T-helper 17 cell (primary cell): ENCODE results near the gene FOXK1. TPM values are rescaled to one million over a fixed set of nuclear protein-coding genes. Genes with fewer than 3 reads are reported as not detected.

ENCODE experiments used
- ATAC-seq: fragments of 150-1000 bp; cut with Tn5 transposase; 2 replicates; pipeline ENCODE4 v1.10.0; 2021; ENCODE audit warnings: mild to moderate bottlenecking, moderate library complexity
- DNase-seq, 3 donors: peaks; one replicate each; pipeline versions ENCODE4 v3.0.0 to v3.0.0-alpha.2; 2020 to 2021
- H3K9me3 ChIP-seq: one replicate; pipeline ENCODE4 v1.7.0; 2013; ENCODE audit warnings: low read length, mild to moderate bottlenecking; ENCODE audit not compliant: control insufficient read depth, poor library complexity, severe bottlenecking
- H3K27ac Mint-ChIP-seq: one replicate; pipeline ENCODE4 v1.8.0; 2022; ENCODE audit warnings: mild to moderate bottlenecking, moderate library complexity, mixed read lengths
- H3K27me3 Mint-ChIP-seq: one replicate; pipeline ENCODE4 v1.8.0; 2022; ENCODE audit warnings: mixed read lengths
- H3K36me3 Mint-ChIP-seq: one replicate; pipeline ENCODE4 v1.8.0; 2022; ENCODE audit warnings: low read depth, mixed read lengths
- H3K4me1 Mint-ChIP-seq: one replicate; pipeline ENCODE4 v1.8.0; 2022; ENCODE audit warnings: mild to moderate bottlenecking, mixed read lengths
- H3K4me3 Mint-ChIP-seq: one replicate; pipeline ENCODE4 v1.8.0; 2022; ENCODE audit warnings: mild to moderate bottlenecking, moderate library complexity, mixed read lengths
- total RNA-seq, 4 donors: library from RNA in 2 of 4; stranded (reverse) in 2 of 4; gene quantifications; one replicate each; pipeline ENCODE4 v1.2.3 and lab custom pipeline; 2022 to 2026

FOXK1 gene
- total RNA-seq, 2 donors from 2014 or later = 59.8 to 60.9 TPM

DNA sequence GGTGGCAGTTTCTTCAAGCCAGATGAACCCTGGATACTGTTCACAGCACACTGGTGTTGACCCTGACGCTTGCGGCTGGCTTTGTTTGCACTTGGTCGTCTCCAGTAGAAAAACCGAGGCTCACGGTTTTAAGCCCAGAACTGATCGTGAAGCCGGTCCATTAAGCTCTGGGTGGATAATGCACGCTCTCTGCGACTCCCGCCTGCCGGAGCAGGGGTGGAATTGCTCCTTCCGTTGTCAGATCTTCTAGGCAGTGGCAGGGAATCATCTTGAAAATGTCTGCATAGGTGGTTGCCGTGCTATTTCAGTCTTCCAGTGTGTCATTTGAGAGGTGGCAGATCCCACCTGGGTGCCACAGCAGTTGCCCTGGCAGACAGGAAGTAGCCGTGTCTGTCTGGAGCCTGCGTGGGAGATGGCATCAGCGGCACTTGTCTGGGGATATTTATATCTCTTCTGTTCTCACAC, 57.5 kb downstream of the FOXK1 start:
- Mint-ChIP-seq H3K4me3 (peak overlapping the region; percentile 84), H3K27me3 (no peaks in the 10 kb centered on the region), H3K4me1 (peaks cover 41% of the 10 kb centered on the region), H3K27ac (peak overlapping the region; percentile 94), H3K36me3 (no peaks in the 10 kb centered on the region)
- H3K9me3 ChIP-seq = no peaks in the 10 kb centered on the region
- ATAC-seq = peak; percentile 61
- DNase-seq = peak in 1 of 3 donors; percentile 45

DNA sequence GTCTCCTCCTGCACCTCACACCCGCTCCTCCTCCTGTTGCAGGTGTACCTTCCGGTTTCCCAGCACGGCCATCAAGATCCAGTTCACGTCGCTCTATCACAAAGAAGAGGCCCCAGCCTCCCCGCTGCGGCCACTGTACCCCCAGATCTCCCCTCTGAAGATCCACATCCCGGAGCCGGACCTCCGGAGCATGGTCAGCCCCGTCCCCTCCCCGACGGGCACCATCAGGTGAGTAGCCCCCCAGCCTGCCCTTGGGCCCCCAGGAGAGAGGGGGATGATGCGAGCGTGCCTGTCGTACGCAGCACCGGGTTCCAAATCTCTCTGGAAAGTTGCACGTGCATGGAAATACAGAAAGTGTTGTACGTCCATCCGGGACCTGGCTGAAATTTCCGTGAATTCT, 58.7 kb downstream of the FOXK1 start:
- Mint-ChIP-seq H3K4me3 (no peak overlapping the region), H3K27ac (peak overlapping the region; percentile 97), H3K36me3 (no peaks in the 10 kb centered on the region)

DNA sequence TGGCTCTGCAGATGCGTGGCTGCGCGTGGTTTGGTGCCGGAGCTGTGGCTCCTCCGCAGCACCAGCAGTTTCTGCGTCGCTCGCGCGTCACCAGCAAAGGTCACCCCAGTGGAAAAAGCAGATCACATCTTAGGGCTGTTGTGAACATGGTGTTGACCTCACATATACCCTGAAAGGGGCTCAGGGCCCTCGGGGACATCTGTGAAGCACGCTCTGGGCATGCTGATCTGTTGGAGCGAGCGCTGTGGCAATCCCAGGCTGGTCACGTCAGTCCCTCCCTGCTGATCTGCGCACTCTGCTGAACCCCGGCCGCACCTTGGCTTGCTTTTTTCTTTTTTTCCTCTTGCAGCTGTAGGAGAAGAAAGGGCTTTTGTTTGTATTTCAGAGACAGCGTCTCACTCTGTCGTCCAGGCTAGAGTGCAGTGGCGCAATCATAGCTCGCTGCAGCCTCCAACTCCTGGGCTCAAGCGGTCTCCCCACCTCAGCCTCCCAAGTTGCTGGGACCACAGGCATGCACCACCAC, 60.0 kb downstream of the FOXK1 start:
- no peak overlapping the region for H3K4me3 Mint-ChIP-seq
- no peaks in the 10 kb centered on the region for H3K36me3 Mint-ChIP-seq
- ATAC-seq (no peak), DNase-seq (no peak)
- H3K4me1 Mint-ChIP-seq = peaks cover 50% of the 10 kb centered on the region
- no peaks in the 10 kb centered on the region for H3K27me3 Mint-ChIP-seq
- H3K9me3 ChIP-seq = no peaks in the 10 kb centered on the region
- H3K27ac Mint-ChIP-seq = peak overlapping the region; percentile 97

More for the DNA sequence above, 58.7 kb downstream of the FOXK1 start:
- no peaks in the 10 kb centered on the region for H3K9me3 ChIP-seq
- DNase-seq (no peak), ATAC-seq (no peak)
- no peaks in the 10 kb centered on the region for H3K27me3 Mint-ChIP-seq
- H3K4me1 Mint-ChIP-seq = peaks cover 47% of the 10 kb centered on the region

DNA sequence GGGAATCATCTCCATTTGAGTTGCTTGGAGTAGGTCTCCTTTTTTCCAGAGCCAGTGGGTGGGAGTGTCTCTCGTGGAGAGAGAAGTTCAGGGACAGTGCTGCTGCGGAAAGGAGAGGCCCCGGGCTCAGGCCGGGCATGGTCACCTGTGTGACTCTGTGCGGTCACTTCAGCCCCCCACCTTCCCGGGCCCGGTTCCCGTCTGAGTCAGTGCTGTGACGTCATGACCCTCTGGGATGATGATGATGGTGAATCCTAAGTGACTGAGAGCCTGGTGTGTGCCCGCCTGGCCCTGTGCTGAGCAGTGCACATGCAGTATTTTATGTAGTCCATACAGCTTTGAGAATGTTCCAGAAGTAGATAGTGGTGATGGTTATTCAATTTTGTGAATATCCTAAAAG, 60.8 kb downstream of the FOXK1 start:
- Mint-ChIP-seq H3K4me3 (no peak overlapping the region), H3K27me3 (no peaks in the 10 kb centered on the region), H3K4me1 (peaks cover 54% of the 10 kb centered on the region), H3K27ac (peak overlapping the region; percentile 97), H3K36me3 (no peaks in the 10 kb centered on the region)
- ATAC-seq (no peak), DNase-seq (no peak)
- no peaks in the 10 kb centered on the region for H3K9me3 ChIP-seq

DNA sequence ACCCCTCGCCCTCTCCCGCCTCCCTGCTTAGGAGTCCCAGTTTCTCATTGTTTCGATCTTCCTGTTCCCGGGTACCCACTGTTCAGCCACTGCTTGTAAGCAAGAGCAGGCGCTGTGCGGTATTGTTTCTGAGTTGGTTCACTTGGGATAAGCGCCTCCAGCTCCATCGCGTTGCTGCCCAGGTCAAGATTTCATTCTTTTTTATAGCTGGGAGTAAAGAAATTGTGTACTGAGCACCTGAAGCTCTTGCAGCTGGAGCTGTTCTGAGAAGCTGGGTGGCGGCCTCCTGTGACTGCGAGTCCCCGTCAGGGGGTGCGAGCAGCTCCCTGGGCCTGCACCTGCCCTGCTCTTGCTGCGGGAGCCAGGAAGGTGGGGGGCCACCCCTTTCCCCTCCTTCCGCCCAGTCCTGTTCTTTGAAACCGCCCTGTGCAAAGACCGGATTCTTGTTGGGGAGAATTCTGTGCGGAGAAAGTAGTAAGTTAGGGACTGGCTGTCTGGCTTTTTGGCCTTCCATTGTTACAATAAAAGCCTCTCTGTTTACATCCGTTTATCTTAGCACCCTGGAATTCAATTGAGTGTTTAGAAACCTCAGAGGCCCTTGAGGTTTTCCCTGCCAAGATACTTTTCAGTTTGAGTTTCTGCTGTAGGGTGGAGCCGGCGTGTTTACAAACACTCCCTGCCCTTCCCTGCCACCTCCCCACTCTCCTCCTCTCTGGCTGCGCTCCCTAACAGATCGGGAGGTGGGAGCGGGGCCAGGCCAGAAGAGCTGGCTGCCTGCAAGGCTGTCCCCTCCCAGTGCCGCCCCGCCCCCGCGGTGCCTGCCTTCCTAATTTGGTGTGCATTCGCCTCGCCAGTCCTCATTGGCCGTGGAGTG, 62.5 kb downstream of the FOXK1 start:
- DNase-seq = peak; percentile 53 to 66 (median 65)
- Mint-ChIP-seq H3K4me3 (peak overlapping the region; percentile 91), H3K27me3 (no peaks in the 10 kb centered on the region), H3K27ac (peak overlapping the region; percentile 97), H3K4me1 (peaks cover 57% of the 10 kb centered on the region), H3K36me3 (peaks cover 3% of the 10 kb centered on the region)
- no peaks in the 10 kb centered on the region for H3K9me3 ChIP-seq
- ATAC-seq = peak; percentile 79

DNA sequence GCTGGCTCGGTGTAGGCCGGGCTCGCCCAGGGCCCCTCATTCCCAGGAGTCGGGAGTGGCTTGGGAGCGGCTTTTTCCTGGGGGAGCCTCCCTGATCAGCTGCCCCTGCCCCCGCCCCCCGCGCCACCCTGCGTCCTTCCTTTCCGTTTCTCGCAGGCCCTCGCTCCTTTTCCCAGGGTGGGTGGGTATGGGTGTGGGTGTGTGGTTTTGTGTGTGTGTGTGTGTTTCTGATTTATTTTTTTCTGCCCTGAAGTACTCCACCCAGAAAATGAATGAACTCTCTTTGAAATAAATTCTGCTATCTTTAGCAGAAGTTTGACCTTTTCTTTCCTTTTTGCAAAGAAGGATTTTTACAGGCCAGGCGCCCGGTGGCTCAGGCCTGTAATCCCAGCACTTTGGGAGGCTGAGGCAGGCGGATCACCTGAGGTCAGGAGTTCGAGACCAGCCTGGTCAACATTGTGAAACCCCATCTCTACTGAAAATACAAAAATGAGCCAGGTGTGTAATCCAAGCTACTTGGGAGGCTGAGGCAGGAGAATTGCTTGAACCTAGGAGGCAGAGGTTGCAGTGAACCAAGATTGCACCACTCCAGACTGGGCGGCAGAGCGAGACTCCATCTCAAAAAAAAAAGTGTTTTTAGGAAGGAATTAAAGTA, 63.3 kb downstream of the FOXK1 start:
- no peak for DNase-seq
- Mint-ChIP-seq H3K4me1 (peaks cover 54% of the 10 kb centered on the region), H3K27me3 (no peaks in the 10 kb centered on the region)

DNA sequence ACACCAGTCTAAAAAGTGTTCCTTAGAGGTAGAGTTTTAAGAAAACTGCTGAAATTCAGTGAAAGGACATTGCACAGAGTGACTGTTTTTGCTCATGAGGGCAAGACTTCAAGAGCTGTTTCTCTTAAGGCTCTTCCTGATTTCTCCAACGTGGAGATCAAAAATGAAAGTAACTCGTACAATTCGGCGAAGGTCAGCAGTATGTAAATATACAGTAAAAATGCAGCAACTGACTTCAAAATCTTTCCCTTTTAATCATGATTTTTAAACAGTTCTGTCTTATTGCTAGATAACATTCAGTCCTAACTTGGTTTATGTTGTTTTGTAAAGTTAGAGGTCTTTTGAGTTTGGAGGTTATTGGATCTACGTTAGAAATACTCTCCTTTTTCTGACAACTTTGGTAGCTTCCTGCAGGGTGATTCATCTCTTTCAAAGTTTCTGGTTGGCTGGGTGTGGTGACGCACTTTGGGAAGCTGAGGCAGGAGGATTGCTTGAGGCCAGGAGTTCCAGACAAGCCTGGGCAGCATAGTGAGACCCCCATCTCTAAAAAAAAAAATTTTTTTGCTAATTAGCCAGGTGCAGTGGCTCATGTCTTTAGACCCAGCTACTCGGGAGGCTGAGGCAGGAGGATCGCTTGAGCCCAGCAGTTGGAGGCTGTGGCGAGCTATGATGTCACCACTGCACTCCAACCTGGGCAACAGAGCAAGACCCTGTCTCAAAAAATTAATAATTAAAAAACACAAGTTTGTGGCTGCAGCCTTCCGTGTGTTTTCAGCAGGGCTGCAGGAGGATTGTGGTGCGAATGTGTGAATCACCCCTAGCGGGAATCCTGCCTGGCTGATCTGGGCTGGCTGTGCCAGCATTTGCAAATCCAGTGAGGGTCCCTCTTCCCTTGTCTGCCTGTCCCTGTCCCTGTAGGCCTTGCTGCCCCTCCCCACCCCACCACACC, 64.2 kb downstream of the FOXK1 start:
- H3K36me3 Mint-ChIP-seq = peaks cover 3% of the 10 kb centered on the region
- no peaks in the 10 kb centered on the region for H3K9me3 ChIP-seq
- peak overlapping the region; percentile 97 for H3K27ac Mint-ChIP-seq
- ATAC-seq (no peak), DNase-seq (no peak)
- no peaks in the 10 kb centered on the region for H3K27me3 Mint-ChIP-seq
- peak overlapping the region; percentile 91 for H3K4me3 Mint-ChIP-seq
- peaks cover 51% of the 10 kb centered on the region for H3K4me1 Mint-ChIP-seq

More for the DNA sequence above, 63.3 kb downstream of the FOXK1 start:
- Mint-ChIP-seq H3K36me3 (peaks cover 3% of the 10 kb centered on the region), H3K4me3 (peak overlapping the region; percentile 91), H3K27ac (peak overlapping the region; percentile 97)
- H3K9me3 ChIP-seq = no peaks in the 10 kb centered on the region
- ATAC-seq = peak; percentile 50

DNA sequence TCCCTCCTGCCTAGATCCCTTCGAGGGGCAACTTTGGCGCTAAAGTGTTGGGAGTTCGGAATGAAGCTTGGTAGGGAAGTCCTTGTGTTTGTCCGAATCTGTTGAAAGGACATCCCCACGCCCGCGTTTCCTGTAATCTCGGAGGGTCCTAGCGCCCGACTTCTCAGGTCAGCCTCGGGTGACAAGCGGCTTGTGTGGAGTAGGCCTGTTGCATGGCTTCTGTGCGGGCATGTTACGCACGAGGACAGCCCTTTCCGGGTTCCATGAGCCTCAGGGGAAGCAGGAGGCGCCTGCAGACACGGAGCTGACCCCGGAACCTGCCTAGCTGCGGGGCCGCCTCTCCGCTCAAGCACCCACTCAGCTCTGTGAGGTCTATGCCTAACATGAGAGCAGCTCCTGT, 64.9 kb downstream of the FOXK1 start:
- Mint-ChIP-seq H3K27ac (peak overlapping the region; percentile 97), H3K4me1 (peaks cover 51% of the 10 kb centered on the region), H3K36me3 (peaks cover 3% of the 10 kb centered on the region), H3K27me3 (no peaks in the 10 kb centered on the region), H3K4me3 (peak overlapping the region; percentile 69)
- no peaks in the 10 kb centered on the region for H3K9me3 ChIP-seq
- ATAC-seq (no peak), DNase-seq (no peak)

DNA sequence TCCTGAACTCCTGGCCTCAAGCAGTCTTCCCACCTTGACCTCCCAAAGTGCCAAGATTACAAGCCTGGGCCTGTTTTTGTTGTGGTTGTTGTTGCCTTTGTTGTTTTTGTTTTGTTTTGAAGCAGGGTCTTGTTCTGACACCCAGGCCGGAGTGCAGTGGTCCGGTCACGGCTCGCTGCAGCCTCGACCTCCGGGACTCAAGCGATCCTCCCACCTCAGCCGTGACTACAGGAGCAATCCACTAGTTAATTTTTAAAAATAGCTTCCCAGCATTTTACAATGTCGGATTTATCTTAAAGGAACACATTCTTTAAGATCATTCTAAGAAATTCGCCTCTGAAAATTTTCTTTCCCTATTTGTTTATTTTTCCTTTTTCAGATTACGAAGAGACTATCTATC, 65.7 kb downstream of the FOXK1 start:
- peaks cover 56% of the 10 kb centered on the region for H3K4me1 Mint-ChIP-seq
- no peaks in the 10 kb centered on the region for H3K27me3 Mint-ChIP-seq
- peaks cover 3% of the 10 kb centered on the region for H3K36me3 Mint-ChIP-seq
- H3K9me3 ChIP-seq = no peaks in the 10 kb centered on the region
- H3K4me3 Mint-ChIP-seq = peak overlapping the region; percentile 70
- DNase-seq (no peak), ATAC-seq (no peak)
- H3K27ac Mint-ChIP-seq = peak overlapping the region; percentile 97

DNA sequence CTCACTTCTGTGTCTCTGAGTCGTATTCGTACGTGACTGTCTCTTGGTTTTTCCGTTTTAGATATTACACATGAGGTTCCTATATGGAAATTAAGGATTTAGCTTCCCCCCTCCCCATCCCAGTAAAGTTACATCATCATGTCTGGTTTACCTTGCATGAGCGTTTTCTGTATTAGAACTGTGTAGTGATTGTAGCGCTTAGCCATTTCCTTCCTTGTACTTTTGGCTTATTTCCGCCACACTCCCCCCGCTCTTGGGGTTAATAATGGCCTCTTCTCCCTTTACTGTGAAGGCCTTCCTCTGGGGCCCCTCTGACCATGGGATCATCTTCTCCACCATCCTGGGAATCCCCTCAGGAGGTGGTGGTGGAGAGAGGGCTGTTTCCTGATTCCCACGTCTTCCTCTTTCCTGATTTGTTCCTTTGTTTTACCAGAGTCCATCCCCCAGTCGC, 66.2 kb downstream of the FOXK1 start:
- Mint-ChIP-seq H3K27me3 (no peaks in the 10 kb centered on the region), H3K4me1 (peaks cover 54% of the 10 kb centered on the region), H3K27ac (peak overlapping the region; percentile 97), H3K4me3 (peak overlapping the region; percentile 70), H3K36me3 (peaks cover 3% of the 10 kb centered on the region)
- DNase-seq (no peak), ATAC-seq (no peak)
- no peaks in the 10 kb centered on the region for H3K9me3 ChIP-seq

DNA sequence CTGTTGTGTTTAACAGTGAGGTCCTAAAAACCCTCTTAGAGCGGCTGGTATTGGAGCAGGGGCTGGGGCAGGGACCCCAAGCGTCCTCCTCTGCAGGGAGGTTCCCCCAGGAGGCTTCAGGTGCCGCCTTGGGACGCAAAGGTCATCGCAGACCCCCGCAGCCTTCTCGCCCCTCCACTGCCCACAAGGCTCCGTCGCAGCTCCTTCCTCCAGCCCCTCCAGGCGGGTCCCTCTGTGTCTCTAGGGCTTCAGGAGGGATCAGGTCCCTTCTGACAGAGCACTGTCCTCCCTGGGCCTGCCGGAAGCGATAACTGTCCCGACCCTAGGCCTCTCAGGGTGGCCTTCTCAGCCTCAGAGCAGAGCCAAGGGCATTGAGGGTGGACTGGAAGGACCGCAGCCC, 67.3 kb downstream of the FOXK1 start:
- H3K4me1 Mint-ChIP-seq = peaks cover 51% of the 10 kb centered on the region
- no peak overlapping the region for H3K4me3 Mint-ChIP-seq
- H3K27me3 Mint-ChIP-seq = no peaks in the 10 kb centered on the region
- peaks cover 3% of the 10 kb centered on the region for H3K36me3 Mint-ChIP-seq
- no peaks in the 10 kb centered on the region for H3K9me3 ChIP-seq
- peak overlapping the region; percentile 97 for H3K27ac Mint-ChIP-seq
- DNase-seq = no peak
- ATAC-seq = no peak

DNA sequence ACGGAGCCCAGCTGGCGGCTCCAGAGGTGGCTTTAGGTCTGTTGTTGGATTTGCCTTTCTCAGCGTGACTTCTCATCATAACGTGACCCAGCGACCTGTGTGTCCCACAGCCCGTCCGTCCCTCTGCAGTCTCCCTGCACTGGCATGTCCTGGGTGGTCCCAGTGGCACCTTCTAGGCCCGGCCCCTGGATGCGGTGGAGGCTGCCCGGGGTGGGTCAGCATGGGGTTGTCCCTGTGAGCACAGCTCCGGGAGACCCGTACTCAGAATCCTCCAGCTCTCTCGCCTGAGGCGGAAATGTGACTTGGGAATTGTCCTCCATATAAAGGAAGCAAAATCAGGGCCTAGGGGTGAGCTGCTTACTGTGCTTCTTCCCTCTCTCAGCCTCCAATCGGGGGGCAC, 67.7 kb downstream of the FOXK1 start:
- no peaks in the 10 kb centered on the region for H3K9me3 ChIP-seq
- Mint-ChIP-seq H3K27ac (peak overlapping the region; percentile 97), H3K27me3 (no peaks in the 10 kb centered on the region), H3K36me3 (peaks cover 3% of the 10 kb centered on the region), H3K4me1 (peaks cover 46% of the 10 kb centered on the region), H3K4me3 (no peak overlapping the region)
- ATAC-seq (no peak), DNase-seq (no peak)
